Cardiac muscle cell (in vitro differentiated cells and primary cell): ENCODE measurements around the gene RCE1. TPM values are rescaled to one million over a fixed set of nuclear protein-coding genes. Genes with fewer than 3 reads are reported as not detected.

Source experiments
- DNase-seq, 2 donors: peaks; one replicate each; pipeline versions ENCODE4 v3.0.0 to v3.0.0-alpha.2; 2010 to 2017; ENCODE audit warnings: low read depth in 1 of 2, low spot score in 1 of 2
- H3K27ac ChIP-seq: fragments of 200-600 bp; sonication (generic); 2 replicates; pipeline ENCODE4 v1.5.1; 2016
- H3K27me3 ChIP-seq: fragments of 200-600 bp; sonication (generic); 2 replicates; pipeline ENCODE4 v1.6.0; 2016; ENCODE audit warnings: control low read depth
- H3K36me3 ChIP-seq: fragments of 200-600 bp; sonication (generic); 2 replicates; pipeline ENCODE4 v1.5.1; 2016; ENCODE audit warnings: control low read depth
- H3K4me1 ChIP-seq: fragments of 200-600 bp; sonication (generic); 2 replicates; pipeline ENCODE4 v1.8.1; 2017; ENCODE audit warnings: low read depth, mild to moderate bottlenecking, mixed run types
- H3K4me3 ChIP-seq: fragments of 200-600 bp; sonication (generic); 2 replicates; pipeline ENCODE4 v1.5.1; 2016; ENCODE audit warnings: mild to moderate bottlenecking
- H3K9me3 ChIP-seq: fragments of 200-600 bp; sonication (generic); 2 replicates; pipeline ENCODE4 v1.5.1; 2017; ENCODE audit warnings: low read depth, mild to moderate bottlenecking, control low read depth
- CTCF ChIP-seq: IDR thresholded peaks from 2 replicates; pipeline ENCODE4 v1.5.1; 2012; ENCODE audit warnings: low read depth, mild to moderate bottlenecking, low read length
- polyA plus RNA-seq: library from polyadenylated mRNA; unstranded; fragments of >200 nt; fragmentation: Nextera tagmentation; extraction: Ambion mirVana; gene quantifications from 2 replicates; pipeline ENCODE4 v1.2.1, GENCODE V29; 2016
- total RNA-seq: library from RNA; depleted of rRNA; stranded (reverse); fragments of >200 nt; gene quantifications from 2 replicates; pipeline ENCODE4 v1.2.3, GENCODE V29; 2016

RCE1 gene
- total and polyA plus RNA-seq, 2 experiments from 2014 or later: 19.9 to 24.4 TPM

GRCh38 chr11:66857927-66858185, 14.6 kb downstream of the RCE1 start:
- Histone ChIP-seq H3K36me3 (peaks cover 3% of the 10 kb centered on the region), H3K4me1 (peaks cover 6% of the 10 kb centered on the region), H3K4me3 (no peak overlapping the region), H3K27ac (no peak overlapping the region), H3K27me3 (no peaks in the 10 kb centered on the region), H3K9me3 (no peaks in the 10 kb centered on the region)
- no peak for DNase-seq
- TF ChIP-seq CTCF: no peak

- no peaks in the 10 kb centered on the region for H3K27me3 ChIP-seq
- no peak for TF ChIP-seq CTCF
- no peak overlapping the region for H3K27ac ChIP-seq
- peaks cover 3% of the 10 kb centered on the region for H3K36me3 ChIP-seq
- no peaks in the 10 kb centered on the region for H3K9me3 ChIP-seq
- H3K4me1 ChIP-seq: peaks cover 6% of the 10 kb centered on the region
- DNase-seq: no peak
- H3K4me3 ChIP-seq: no peak overlapping the region
Observed at GRCh38 chr11:66858186-66858938, 15.1 kb downstream of the RCE1 start.

- no peak for DNase-seq
- Histone ChIP-seq H3K36me3 (peaks cover 3% of the 10 kb centered on the region), H3K27ac (no peak overlapping the region), H3K4me1 (peaks cover 6% of the 10 kb centered on the region), H3K9me3 (no peaks in the 10 kb centered on the region), H3K27me3 (no peaks in the 10 kb centered on the region), H3K4me3 (no peak overlapping the region)
- no peak for TF ChIP-seq CTCF
Observed at GRCh38 chr11:66858939-66859685, 15.9 kb downstream of the RCE1 start.

GRCh38 chr11:66859686-66860448, 16.6 kb downstream of the RCE1 start:
- Histone ChIP-seq H3K4me1 (peaks cover 10% of the 10 kb centered on the region), H3K9me3 (no peaks in the 10 kb centered on the region), H3K4me3 (no peak overlapping the region), H3K27me3 (no peaks in the 10 kb centered on the region), H3K27ac (no peak overlapping the region), H3K36me3 (peaks cover 3% of the 10 kb centered on the region)
- no peak for TF ChIP-seq CTCF
- DNase-seq: no peak

- Histone ChIP-seq H3K9me3 (no peaks in the 10 kb centered on the region), H3K27ac (no peak overlapping the region), H3K4me3 (no peak overlapping the region), H3K4me1 (peaks cover 9% of the 10 kb centered on the region), H3K27me3 (no peaks in the 10 kb centered on the region), H3K36me3 (peaks cover 3% of the 10 kb centered on the region)
- DNase-seq: no peak
- no peak for TF ChIP-seq CTCF
Observed at GRCh38 chr11:66860449-66860831, 17.2 kb downstream of the RCE1 start.
